Measurements from ENCODE around the gene GPATCH11.

Gene GPATCH11

DNA sequence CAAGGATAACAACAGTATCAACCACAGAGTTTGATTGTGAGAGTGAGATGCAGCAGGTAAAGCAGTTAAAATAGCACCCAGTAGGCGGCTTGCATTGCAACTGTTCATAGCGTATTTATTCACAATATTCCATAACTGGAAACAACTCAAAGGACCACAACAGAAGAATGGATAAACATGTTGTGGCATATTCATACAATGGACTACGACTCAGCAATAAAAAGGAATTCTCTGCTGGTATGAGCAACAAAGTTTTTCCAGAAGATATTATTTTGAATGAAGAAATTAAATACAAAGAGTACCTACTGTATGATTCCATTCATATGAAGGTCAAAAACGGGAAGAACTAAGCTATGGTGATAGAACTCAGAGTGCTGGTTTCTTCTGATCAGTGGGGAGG lies 25.2 kb downstream of the GPATCH11 start:
- DNase-seq: no peak

DNA sequence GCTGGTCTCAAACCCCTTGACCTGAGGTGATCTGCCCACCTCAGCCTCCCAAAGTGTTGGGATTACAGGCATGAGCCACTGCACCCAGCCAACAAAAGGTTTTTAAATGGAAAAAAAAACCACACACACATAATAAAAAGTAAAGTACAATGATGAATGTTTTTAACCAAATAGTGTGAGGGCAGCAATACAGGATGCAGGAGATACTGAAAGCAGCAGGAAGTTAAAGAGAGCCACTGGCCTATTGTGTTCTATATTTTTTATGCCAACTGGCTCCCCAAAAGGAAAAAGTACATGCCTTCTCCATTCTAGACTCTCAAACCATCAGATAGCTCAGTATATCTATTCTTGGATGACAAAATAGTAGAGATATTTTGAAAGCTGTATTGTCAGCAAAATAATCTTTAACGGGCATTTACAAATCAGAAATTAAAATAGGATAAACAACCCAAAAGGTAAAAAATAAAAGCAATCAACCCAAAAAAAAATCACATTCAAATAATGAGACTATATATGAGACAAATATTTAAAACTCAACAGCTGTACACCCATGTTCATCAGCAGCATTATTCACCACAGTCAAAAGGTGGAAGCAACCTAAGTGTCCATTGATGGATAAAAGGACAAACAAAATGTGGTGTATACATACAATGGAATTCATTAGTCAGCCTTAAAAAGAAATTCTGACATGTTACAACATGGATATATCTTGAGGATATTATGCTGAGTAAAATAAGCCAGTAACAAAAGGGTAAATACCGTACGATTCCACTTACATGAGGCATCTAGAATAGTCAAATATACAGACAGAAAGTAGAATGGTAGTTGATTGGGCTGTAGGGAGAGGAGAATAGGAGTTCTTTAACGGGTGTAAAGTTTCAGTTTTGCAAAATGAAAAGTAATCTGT lies 26.2 kb downstream of the GPATCH11 start:
- DNase-seq: no peak

DNA sequence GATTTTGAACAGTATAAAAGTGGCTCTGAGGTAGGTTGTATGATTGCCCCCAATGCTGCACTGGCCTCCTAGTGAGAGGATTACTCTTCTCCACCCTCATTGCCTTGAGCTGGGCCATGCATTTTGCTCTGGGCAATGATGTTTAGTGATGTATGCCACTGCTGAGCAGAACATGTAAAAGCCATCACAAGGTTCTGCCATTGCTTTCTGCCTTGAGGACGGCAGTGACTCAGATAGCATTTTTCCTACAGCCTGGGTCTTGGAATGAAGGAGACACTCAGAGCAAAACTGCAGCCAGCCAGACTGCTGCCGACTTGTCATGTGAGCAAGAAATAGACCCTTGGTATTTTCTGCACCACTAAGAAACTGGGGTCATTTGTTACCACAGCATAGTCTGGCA lies 27.6 kb downstream of the GPATCH11 start:
- DNase-seq: no peak

DNA sequence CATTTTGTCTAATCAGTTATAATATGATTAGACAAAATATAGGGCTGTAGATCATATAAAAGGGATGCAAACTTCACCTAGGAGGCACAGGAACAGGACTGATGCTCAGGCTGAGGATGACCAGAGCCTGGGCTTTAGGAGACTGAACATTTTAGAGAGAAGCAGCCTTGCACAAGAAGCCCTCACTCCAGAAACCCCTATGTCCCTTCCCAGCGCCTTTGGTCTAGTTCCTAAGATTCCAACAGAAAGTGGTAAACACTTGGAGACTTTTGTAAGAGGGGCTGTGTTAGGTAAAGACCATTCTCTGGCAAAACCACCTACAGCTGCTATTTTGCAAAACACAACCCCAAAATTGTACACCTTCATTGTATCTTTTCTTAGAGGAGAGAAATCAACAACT lies 33.2 kb downstream of the GPATCH11 start:
- no peak for DNase-seq

DNA sequence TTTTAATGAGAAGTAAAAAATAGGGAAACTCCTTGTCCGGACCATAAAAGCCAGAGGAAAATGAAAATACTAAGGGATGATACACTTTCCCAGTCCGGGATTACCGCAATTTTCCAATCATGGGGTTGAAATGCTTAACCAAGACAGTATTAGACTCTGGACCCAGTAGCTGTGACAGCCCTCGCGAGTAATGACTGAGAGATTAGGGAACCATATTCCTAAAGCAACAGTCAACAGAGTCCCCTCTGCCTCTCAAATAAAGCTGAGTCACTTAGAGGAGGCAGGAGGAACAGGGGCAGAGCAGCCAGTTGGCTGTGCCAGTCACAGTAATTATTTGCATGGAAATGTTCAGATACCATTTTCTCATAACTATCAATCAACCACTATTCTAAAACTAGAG lies 34.8 kb downstream of the GPATCH11 start:
- no peak for DNase-seq

DNA sequence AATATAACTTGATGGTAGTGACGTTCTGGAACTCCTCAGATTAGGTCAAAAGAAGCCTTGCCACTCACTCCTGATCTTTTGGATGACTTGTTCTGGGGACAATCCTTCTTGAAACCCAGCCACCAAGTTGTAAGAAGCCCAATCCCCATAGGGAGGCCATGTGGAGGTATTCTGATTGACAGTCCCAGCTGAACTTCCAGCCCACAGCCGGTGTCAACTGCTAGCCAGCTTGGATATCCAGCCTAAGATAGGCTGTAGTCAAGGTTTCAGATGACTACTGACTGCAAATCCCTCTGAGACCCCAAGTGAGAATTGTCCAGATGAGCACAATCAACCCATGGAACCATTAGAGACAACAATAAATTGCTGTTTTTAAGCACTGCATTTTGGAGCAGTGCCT lies 41.1 kb downstream of the GPATCH11 start:
- DNase-seq: no peak

DNA sequence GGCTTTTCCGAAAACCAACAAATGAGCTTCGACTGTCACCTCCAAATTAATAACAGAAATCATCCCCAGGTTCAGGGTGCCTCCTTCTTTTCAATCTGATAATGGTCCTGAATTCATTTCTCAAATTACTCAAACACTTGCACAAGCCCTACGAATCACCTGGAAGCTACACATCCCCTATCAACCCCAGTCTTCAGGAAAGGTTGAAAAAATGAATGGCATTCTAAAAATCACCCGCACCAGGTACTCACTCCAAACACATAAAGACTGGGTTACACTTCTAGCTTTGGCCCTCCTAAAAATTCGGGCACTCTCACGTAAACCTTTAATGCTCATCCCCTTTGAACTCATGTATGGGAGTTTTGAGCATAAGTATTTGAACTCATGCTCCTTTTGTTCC lies 48.6 kb downstream of the GPATCH11 start:
- no peak for DNase-seq

DNA sequence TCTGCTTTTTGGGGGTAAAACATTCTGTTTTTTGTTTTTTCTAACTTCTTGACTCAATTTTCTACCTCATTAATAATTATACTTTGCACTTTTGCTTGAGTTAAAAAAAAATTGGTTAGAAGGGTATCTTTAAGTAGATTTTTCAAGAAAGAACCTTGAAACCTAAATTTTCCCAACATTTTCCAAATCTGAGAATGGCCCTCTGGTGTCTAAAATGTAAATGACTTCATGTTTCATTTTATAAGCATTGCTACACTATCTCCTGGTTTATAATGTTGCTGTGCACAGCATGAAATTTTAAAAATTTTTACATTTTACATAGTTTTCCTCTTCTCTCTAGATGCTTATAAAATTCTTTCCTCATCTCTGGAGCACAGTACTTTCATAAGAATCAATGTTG lies 58.2 kb downstream of the GPATCH11 start:
- no peak for DNase-seq

DNA sequence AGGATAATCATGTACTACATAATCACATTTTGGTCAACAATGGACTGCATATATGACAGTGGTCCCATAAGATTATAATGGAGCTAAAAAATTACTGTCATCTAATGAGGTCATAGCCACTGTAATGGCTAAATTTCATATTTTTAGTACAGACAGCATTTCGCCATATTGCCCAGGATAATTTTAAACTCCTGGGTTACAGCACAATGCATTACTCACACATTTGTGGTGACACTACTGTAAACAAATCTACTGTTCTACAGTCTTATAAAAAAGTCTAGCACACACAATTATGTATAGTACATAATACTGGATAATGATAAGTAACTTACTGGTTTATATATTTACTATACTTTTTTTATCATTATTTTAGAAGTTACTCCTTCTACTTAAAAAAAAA lies 59.7 kb downstream of the GPATCH11 start:
- no peak for DNase-seq

DNA sequence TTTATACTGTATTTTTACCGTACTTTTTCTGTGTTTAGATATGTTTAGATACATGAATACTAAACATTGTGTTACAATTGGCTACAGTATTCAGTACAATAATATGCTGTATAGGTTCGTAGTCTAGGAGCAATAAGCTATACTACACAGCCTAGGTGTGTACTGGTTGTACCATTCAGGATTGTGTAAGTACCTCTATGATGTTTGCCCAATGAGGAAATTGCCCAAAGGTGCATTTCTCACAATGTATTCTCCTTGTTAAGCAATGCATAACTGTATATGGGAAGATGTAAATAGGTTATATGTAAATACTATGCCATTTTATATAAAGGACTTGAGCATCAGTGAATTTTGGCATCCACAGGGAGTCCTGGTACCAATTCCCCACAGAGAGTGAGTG lies 61.7 kb downstream of the GPATCH11 start:
- DNase-seq: no peak

DNA sequence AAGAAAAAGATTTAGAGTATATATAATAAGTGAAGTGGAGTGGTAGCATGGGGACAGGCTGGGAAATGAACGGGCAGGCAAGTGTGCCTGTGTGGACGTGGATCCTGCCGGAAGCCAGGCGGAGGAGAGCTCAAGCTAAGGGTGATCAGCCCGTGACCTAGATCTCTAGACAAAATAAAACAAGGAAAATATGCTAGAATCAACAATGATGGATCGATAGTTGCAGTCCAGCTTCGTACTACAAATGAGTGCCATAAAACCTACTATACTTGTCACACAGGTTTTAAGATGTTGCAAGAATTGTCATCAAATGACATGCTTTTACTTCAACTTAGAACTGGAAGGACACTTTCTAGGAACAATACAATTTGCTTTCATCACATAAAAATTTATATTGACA lies 64.0 kb downstream of the GPATCH11 start:
- no peak for DNase-seq

All from CD4-positive, alpha-beta T cell treated with Interleukin-10 for 1 hour (primary cell).